HepG2 (cell line): Measurements from ENCODE around the gene ARHGEF40. TPM values are rescaled to one million over a fixed set of nuclear protein-coding genes. Genes with fewer than 3 reads are reported as not detected.

Experiments
- ADNP ChIP-seq: sonication (generic); formaldehyde crosslinking; IDR thresholded peaks from 2 replicates; pipeline ENCODE4 v1.4.0; 2020; ENCODE audit warnings: missing genetic modification reagents
- ARID5B ChIP-seq: IDR thresholded peaks from 2 replicates; pipeline ENCODE4 v1.4.0; 2020; ENCODE audit warnings: mild to moderate bottlenecking, missing genetic modification reagents
- ARNTL ChIP-seq: sonication (generic); formaldehyde crosslinking; IDR thresholded peaks from 2 replicates; pipeline ENCODE4 v1.4.0; 2020; ENCODE audit warnings: mild to moderate bottlenecking, missing genetic modification reagents
- CTCF ChIP-seq: sonication (generic); formaldehyde crosslinking; IDR thresholded peaks from 2 replicates; pipeline ENCODE4 v1.5.0; 2020; ENCODE audit warnings: mild to moderate bottlenecking, missing genetic modification reagents, moderate library complexity
- GMEB2 ChIP-seq: IDR thresholded peaks from 2 replicates; pipeline ENCODE4 v1.6.1; 2016; ENCODE audit warnings: missing biosample characterization, missing genetic modification reagents, low read depth
- GZF1 ChIP-seq: sonication (generic); formaldehyde crosslinking; IDR thresholded peaks from 2 replicates; pipeline ENCODE4 v1.5.1; 2020; ENCODE audit warnings: mild to moderate bottlenecking, missing genetic modification reagents
- MIER2 ChIP-seq: IDR thresholded peaks from 2 replicates; pipeline ENCODE4 v1.6.1; 2016; ENCODE audit warnings: missing biosample characterization, missing genetic modification reagents
- TFAP4 ChIP-seq: sonication (generic); IDR thresholded peaks from 2 replicates; pipeline ENCODE4 v1.6.1; 2016; ENCODE audit warnings: low read depth, borderline replicate concordance
- U2AF1 ChIP-seq: fragments of 200-400 bp; formaldehyde crosslinking; optimal IDR thresholded peaks from 2 replicates; pipeline ENCODE3; 2017; ENCODE audit warnings: mild to moderate bottlenecking, low read depth, low read length
- YEATS4 ChIP-seq: sonication (generic); formaldehyde crosslinking; IDR thresholded peaks from 2 replicates; pipeline ENCODE4 v1.4.0; 2020; ENCODE audit warnings: missing genetic modification reagents, borderline replicate concordance
- ZMAT3 ChIP-seq: sonication (generic); formaldehyde crosslinking; conservative IDR thresholded peaks from 2 replicates; pipeline ENCODE4 v1.7.0; 2021; ENCODE audit warnings: missing genetic modification reagents
- ZNF234 ChIP-seq: sonication (generic); formaldehyde crosslinking; conservative IDR thresholded peaks from 2 replicates; pipeline ENCODE4 v1.5.1; 2020; ENCODE audit warnings: mild to moderate bottlenecking, missing genetic modification reagents
- ZNF609 ChIP-seq: sonication (generic); formaldehyde crosslinking; IDR thresholded peaks from 2 replicates; pipeline ENCODE4 v1.4.0; 2020; ENCODE audit warnings: mild to moderate bottlenecking, missing genetic modification reagents, borderline replicate concordance
- ZNF768 ChIP-seq: sonication (generic); formaldehyde crosslinking; IDR thresholded peaks from 2 replicates; pipeline ENCODE4 v1.4.0; 2020; ENCODE audit warnings: missing genetic modification reagents
- polyA plus RNA-seq, 8 experiments: library from polyadenylated mRNA; depleted of rRNA in 3 of 8; stranded (reverse) in 7 of 8; unstranded in 1 of 8; fragments of >200 nt; fragmentation: Illumina TruSeq in 4 of 8; extraction: Trizol in 4 of 8; gene quantifications; 2 replicates each; pipeline versions ENCODE4 v1.2.1 to v1.2.3, GENCODE V29; 2011 to 2016; ENCODE audit warnings: low read depth in 4 of 8, missing spikeins in 1 of 8, mixed read lengths in 1 of 8; ENCODE audit not compliant: insufficient read depth in 1 of 8
- total RNA-seq, 5 experiments: library from RNA; depleted of rRNA; stranded (reverse); fragments of >200 nt; fragmentation: Illumina TruSeq; extraction: Trizol; gene quantifications; 2 replicates each; pipeline ENCODE4 v1.2.3, GENCODE V29; 2016; ENCODE audit warnings: low read depth in 1 of 5

The ARHGEF40 gene
- total and polyA plus RNA-seq, 2 of the 13 experiments (the other 11 are each of a cell fraction or from before 2014, with no cell fraction given), result 28.1 to 78.1 TPM

- TF ChIP-seq GZF1 (CRISPR knock-in tag) (0 out of 2 replicates have a peak, but pooled peaks have one; percentile 40), ZNF234 (CRISPR knock-in tag) (peak; percentile 53; the same call in 1 of the 2 replicates), ZNF609 (no peak), U2AF1 (no peak), YEATS4 (CRISPR knock-in tag) (peak; percentile 43; the same call in 1 of the 2 replicates), ARNTL (CRISPR knock-in tag) (no peak), ADNP (CRISPR knock-in tag) (no peak), TFAP4 (peak; percentile 31; the same call in 1 of the 2 replicates), ARID5B (peak; percentile 79), CTCF (peak; percentile 99), ZNF768 (CRISPR knock-in tag) (peak; percentile 55), MIER2 (peak; percentile 83), GMEB2 (CRISPR knock-in tag) (0 out of 2 replicates have a peak, but pooled peaks have one; percentile 15), ZMAT3 (CRISPR knock-in tag) (no peak)
Measured at GRCh38 chr14:21106498-21107282, 36.6 kb downstream of the ARHGEF40 start (continued).
